H1 (cell line): ENCODE measurements around the gene CALM1. TPM values are rescaled to one million over a fixed set of nuclear protein-coding genes. Genes with fewer than 3 reads are reported as not detected.

Experiments
- ATF3 ChIP-seq: IDR thresholded peaks from 2 replicates; pipeline ENCODE4 v1.6.1; 2011; ENCODE audit warnings: low read depth, mild to moderate bottlenecking, low read length; ENCODE audit not compliant: insufficient read depth
- CTCF ChIP-seq, 3 experiments: IDR thresholded peaks; 1 replicate in 2 of 3; 2 replicates in 1 of 3; pipeline versions ENCODE4 v1.5.1 to v1.6.1; 2011; ENCODE audit warnings: low read length in 3 of 3, mild to moderate bottlenecking in 3 of 3, inconsistent platforms in 2 of 3, low read depth in 1 of 3, moderate library complexity in 1 of 3; ENCODE audit not compliant: insufficient read depth in 1 of 3; ENCODE audit errors: control extremely low read depth in 1 of 3
- KDM4A ChIP-seq: IDR thresholded peaks from one replicate; pipeline ENCODE4 v1.7.1; 2012; ENCODE audit warnings: low read depth, mild to moderate bottlenecking, moderate library complexity, low read length, inconsistent platforms; ENCODE audit not compliant: severe bottlenecking
- TAF7 ChIP-seq: optimal IDR thresholded peaks from 2 replicates; pipeline ENCODE3; 2011; ENCODE audit warnings: low read depth, mild to moderate bottlenecking, inconsistent platforms, low read length, moderate library complexity, borderline replicate concordance
- polyA plus RNA-seq, 7 experiments: library from polyadenylated mRNA; depleted of rRNA in 3 of 7; stranded (reverse) in 5 of 7; unstranded in 2 of 7; fragments of >200 nt in 5 of 7; fragments of 200-250 nt in 2 of 7; gene quantifications; 1 replicate in 5 of 7; 2 replicates in 1 of 7; 4 replicates in 1 of 7; pipeline versions ENCODE4 v1.2.1 to v1.2.3, GENCODE V29; 2011 to 2013; ENCODE audit warnings: missing spikeins in 2 of 7, mixed read lengths in 2 of 7
- total RNA-seq: library from RNA; stranded (reverse); fragmentation: NEBNext Ultra II Directional; extraction: Animal tissue kit (Norgen Biotek cat#: 25700); gene quantifications from 2 replicates; pipeline ENCODE4 v1.2.1, GENCODE V29; 2021
- TF ChIP-seq, protein P1 (sequence below): IDR thresholded peaks from 2 replicates; pipeline ENCODE4 v1.6.1; 2012; ENCODE audit warnings: inconsistent platforms

The CALM1 gene
- total and polyA plus RNA-seq, 2 of the 8 experiments (the other 6 are each of a cell fraction or from before 2014, with no cell fraction given): 285 to 422 TPM

GRCh38 chr14:90408713-90409112 is 11.9 kb downstream of the CALM1 start (continued):
- TF ChIP-seq TAF7: no peak
- TF ChIP-seq CTCF (IDR thresholded peaks at IDR 0.05; ENCODE audit: control extremely low read depth in 1 of 3, insufficient read depth in 1 of 3, low read depth in 1 of 3, low read length in 3 of 3): peak in 2 of 3 experiments; percentile 4 to 5; a peak in 1 of 4 replicates
- no peak for TF ChIP-seq KDM4A
- no peak for TF ChIP-seq ATF3
- TF ChIP-seq, protein P1, sequence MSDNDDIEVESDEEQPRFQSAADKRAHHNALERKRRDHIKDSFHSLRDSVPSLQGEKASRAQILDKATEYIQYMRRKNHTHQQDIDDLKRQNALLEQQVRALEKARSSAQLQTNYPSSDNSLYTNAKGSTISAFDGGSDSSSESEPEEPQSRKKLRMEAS: no peak
